ENCODE results near the gene PRKCG.

DNA sequence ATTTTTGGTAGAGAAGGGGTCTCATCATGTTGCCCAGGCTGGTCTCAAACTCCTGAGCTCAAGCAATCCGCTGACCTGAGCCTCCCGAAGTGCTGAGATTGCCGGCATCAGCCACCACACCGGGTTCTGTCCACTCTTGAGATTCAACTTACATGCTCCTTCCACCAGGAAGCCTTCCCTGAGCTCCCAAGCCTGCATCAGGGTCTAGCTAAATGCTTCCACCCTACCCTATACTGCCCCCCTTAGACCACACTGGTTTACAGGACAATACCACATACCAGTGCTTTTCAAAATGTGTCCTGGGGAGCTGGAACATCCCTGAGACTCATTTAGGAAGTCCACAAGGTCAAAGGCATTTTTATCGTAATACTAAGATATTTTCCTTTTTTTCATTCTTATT, 65.6 kb downstream of the PRKCG start:
- TF ChIP-seq, protein P1, sequence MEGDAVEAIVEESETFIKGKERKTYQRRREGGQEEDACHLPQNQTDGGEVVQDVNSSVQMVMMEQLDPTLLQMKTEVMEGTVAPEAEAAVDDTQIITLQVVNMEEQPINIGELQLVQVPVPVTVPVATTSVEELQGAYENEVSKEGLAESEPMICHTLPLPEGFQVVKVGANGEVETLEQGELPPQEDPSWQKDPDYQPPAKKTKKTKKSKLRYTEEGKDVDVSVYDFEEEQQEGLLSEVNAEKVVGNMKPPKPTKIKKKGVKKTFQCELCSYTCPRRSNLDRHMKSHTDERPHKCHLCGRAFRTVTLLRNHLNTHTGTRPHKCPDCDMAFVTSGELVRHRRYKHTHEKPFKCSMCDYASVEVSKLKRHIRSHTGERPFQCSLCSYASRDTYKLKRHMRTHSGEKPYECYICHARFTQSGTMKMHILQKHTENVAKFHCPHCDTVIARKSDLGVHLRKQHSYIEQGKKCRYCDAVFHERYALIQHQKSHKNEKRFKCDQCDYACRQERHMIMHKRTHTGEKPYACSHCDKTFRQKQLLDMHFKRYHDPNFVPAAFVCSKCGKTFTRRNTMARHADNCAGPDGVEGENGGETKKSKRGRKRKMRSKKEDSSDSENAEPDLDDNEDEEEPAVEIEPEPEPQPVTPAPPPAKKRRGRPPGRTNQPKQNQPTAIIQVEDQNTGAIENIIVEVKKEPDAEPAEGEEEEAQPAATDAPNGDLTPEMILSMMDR (IDR thresholded peaks at IDR 0.05), result no peak
- TF ChIP-seq POLR2A (IDR thresholded peaks at IDR 0.05), result no peak
